NCI-H2029 treated with DMSO at 0.1 percent for 48 hours (cell line): ENCODE data around the gene STX11.

Experiments used
- DNase-seq: peaks from one replicate; lab custom pipeline; 2025; lab: John Stamatoyannopoulos, UW

The STX11 gene

GRCh38 chr6:144143106-144143505 is 7.2 kb upstream of the STX11 start:
- no peak for DNase-seq

GRCh38 chr6:144143878-144144277 is 6.4 kb upstream of the STX11 start:
- DNase-seq: no peak

GRCh38 chr6:144144996-144145395 is 5.3 kb upstream of the STX11 start:
- no peak for DNase-seq

GRCh38 chr6:144145541-144145940 is 4.8 kb upstream of the STX11 start:
- no peak for DNase-seq

- DNase-seq: no peak
Observed at GRCh38 chr6:144148886-144149285, 1.4 kb upstream of the STX11 start.

- no peak for DNase-seq
Observed at GRCh38 chr6:144149558-144149893, 791 bp upstream of the STX11 start.

- DNase-seq: no peak
Observed at GRCh38 chr6:144150710-144151657, 667 bp downstream of the STX11 start.

- no peak for DNase-seq
Observed at GRCh38 chr6:144152334-144152900, 2.1 kb downstream of the STX11 start.

GRCh38 chr6:144153260-144153659 is 2.9 kb downstream of the STX11 start:
- no peak for DNase-seq

- DNase-seq: no peak
Observed at GRCh38 chr6:144153971-144154370, 3.7 kb downstream of the STX11 start.

GRCh38 chr6:144155529-144155928 is 5.2 kb downstream of the STX11 start:
- DNase-seq: no peak

GRCh38 chr6:144156338-144156737 is 6.0 kb downstream of the STX11 start:
- no peak for DNase-seq

GRCh38 chr6:144156991-144157390 is 6.7 kb downstream of the STX11 start:
- no peak for DNase-seq

GRCh38 chr6:144158133-144158532 is 7.8 kb downstream of the STX11 start:
- no peak for DNase-seq

- no peak for DNase-seq
Observed at GRCh38 chr6:144159223-144159622, 8.9 kb downstream of the STX11 start.

- no peak for DNase-seq
Observed at GRCh38 chr6:144159742-144160141, 9.4 kb downstream of the STX11 start.

GRCh38 chr6:144160431-144161005 is 10.2 kb downstream of the STX11 start:
- no peak for DNase-seq

GRCh38 chr6:144161975-144162374 is 11.7 kb downstream of the STX11 start:
- DNase-seq: no peak

- DNase-seq: no peak
Observed at GRCh38 chr6:144162977-144163376, 12.7 kb downstream of the STX11 start.

GRCh38 chr6:144165784-144166183 is 15.5 kb downstream of the STX11 start:
- no peak for DNase-seq

- no peak for DNase-seq
Observed at GRCh38 chr6:144170044-144170443, 19.7 kb downstream of the STX11 start.

- DNase-seq: no peak
Observed at GRCh38 chr6:144171406-144171805, 21.1 kb downstream of the STX11 start.

GRCh38 chr6:144174006-144174405 is 23.7 kb downstream of the STX11 start:
- no peak for DNase-seq
